KMS-11 (cell line): ENCODE results near the gene ADNP2.

Experiments used
- H2AFZ ChIP-seq: fragments of 200-600 bp; sonication (generic); 2 replicates; pipeline ENCODE4 v1.6.1; 2016; ENCODE audit warnings: antibody characterized with exemption, mixed run types, low read depth
- H3K27ac ChIP-seq: fragments of 200-600 bp; sonication (generic); 2 replicates; pipeline ENCODE4 v1.6.1; 2016; ENCODE audit warnings: mild to moderate bottlenecking, mixed run types
- H3K27me3 ChIP-seq: fragments of 200-600 bp; sonication (generic); 2 replicates; pipeline ENCODE4 v1.6.1; 2017; ENCODE audit warnings: mild to moderate bottlenecking, low read depth, mixed run types, moderate library complexity; ENCODE audit not compliant: insufficient read depth
- H3K36me3 ChIP-seq: fragments of 200-600 bp; sonication (generic); 2 replicates; pipeline ENCODE4 v1.6.1; 2017; ENCODE audit warnings: mild to moderate bottlenecking, mixed run types; ENCODE audit not compliant: insufficient read depth
- H3K4me1 ChIP-seq: fragments of 200-600 bp; sonication (generic); 2 replicates; pipeline ENCODE4 v1.6.1; 2016; ENCODE audit warnings: mild to moderate bottlenecking, low read depth, mixed run types; ENCODE audit not compliant: poor library complexity, severe bottlenecking
- H3K4me2 ChIP-seq: fragments of 200-600 bp; sonication (generic); 2 replicates; pipeline ENCODE4 v1.7.0; 2016; ENCODE audit warnings: mild to moderate bottlenecking, mixed run types
- H3K4me3 ChIP-seq: fragments of 200-600 bp; sonication (generic); IDR thresholded peaks from 2 replicates; pipeline ENCODE4 v1.6.1; 2017; ENCODE audit warnings: low read depth, low read length, mixed read lengths; ENCODE audit not compliant: insufficient read depth
- H3K79me2 ChIP-seq: fragments of 200-600 bp; sonication (generic); 2 replicates; pipeline ENCODE4 v1.6.1; 2016; ENCODE audit warnings: low read depth, mixed run types; ENCODE audit not compliant: insufficient read depth
- H3K9ac ChIP-seq: fragments of 200-600 bp; sonication (generic); 2 replicates; pipeline ENCODE4 v1.6.1; 2016; ENCODE audit warnings: mild to moderate bottlenecking, mixed run types
- H4K20me1 ChIP-seq: fragments of 200-600 bp; sonication (generic); 2 replicates; pipeline ENCODE4 v1.6.1; 2016; ENCODE audit warnings: mild to moderate bottlenecking, mixed run types; ENCODE audit not compliant: insufficient read depth
- CTCF ChIP-seq: fragments of 200-600 bp; sonication (generic); conservative IDR thresholded peaks from 2 replicates; pipeline ENCODE4 v1.6.1; 2017; ENCODE audit warnings: low read depth, mild to moderate bottlenecking, antibody characterized with exemption, low read length, moderate library complexity, mixed read lengths

The ADNP2 gene

DNA sequence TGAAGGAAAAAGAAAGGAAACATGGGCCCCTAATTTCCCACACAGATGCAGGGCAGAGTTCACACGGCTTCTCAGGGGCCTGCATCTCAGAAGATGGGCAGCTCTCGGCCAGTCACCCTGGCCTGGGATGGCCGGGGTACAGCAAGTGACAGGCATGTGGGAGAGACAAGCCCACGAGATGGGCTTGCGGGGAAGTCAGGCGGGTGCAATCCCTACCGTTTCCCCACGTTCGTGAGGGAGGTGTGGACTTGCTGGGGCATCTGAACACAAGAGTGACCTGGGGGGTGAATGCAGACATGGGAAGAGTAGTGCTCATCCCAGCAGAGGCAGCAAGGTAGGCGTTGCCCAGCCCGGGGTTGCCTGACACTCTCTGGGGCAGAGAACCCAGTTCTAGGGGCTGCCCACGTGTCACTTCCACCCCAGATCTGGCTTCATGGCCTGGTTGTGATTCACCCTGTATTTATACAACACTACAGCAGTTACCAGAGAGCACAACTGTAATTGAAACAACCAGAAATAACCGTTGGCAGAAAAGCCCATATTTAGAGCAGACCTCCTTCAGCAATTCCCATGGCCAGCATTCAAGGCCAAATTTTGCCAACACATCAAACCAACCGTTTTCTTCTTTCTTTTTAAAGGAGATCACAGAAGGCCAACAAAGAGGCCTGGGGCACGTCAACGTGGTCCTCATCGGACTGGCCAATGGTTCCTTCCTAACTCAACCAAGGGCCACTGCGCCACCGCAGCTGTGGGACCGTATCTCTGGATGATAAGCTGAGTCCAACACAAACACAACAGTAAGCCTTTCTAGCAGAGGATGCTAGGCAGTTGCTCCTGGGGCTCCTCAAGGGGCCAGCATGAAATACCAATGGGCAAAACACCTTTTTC lies 79.8 kb downstream of the ADNP2 start:
- no peak for TF ChIP-seq CTCF
- Histone ChIP-seq H2AFZ (no peak overlapping the region), H3K9ac (no peak overlapping the region), H3K27ac (no peak overlapping the region), H4K20me1 (no peaks in the 10 kb centered on the region), H3K36me3 (no peaks in the 10 kb centered on the region), H3K27me3 (no peaks in the 10 kb centered on the region), H3K4me3 (no peak overlapping the region), H3K4me1 (no peaks in the 10 kb centered on the region), H3K4me2 (no peak overlapping the region), H3K79me2 (no peaks in the 10 kb centered on the region)

DNA sequence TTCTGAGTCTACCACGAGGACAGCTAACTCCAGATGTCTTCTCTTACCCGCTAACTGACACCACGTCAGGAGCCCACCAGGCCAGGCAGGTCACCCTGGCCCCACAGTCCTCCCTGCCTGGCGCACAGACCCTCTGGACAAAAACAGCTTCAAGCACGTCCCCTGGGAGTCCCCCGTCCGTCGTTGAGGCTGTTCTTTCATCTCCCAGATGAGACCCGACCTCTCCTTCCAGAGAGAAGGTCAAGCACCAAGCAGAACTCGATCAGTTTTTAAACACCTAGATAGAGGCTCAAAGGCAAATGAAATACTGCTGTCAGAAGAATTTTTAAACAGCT lies 80.4 kb downstream of the ADNP2 start:
- Histone ChIP-seq H3K36me3 (no peaks in the 10 kb centered on the region), H3K79me2 (no peaks in the 10 kb centered on the region)
- no peak for TF ChIP-seq CTCF

More for the DNA sequence above, 80.4 kb downstream of the ADNP2 start:
- no peaks in the 10 kb centered on the region for H3K4me1 ChIP-seq
- no peaks in the 10 kb centered on the region for H3K27me3 ChIP-seq
- H3K4me3 ChIP-seq, result no peak overlapping the region
- H3K27ac ChIP-seq, result no peak overlapping the region
- H2AFZ ChIP-seq, result no peak overlapping the region
- H3K9ac ChIP-seq, result no peak overlapping the region
- H4K20me1 ChIP-seq, result no peaks in the 10 kb centered on the region
- no peak overlapping the region for H3K4me2 ChIP-seq
